Inflammatory macrophage (primary cell): ENCODE data around the gene ME1.
"Not testable (repeated sequence)": the region's sequence is repeated elsewhere in the genome, so short reads cannot be mapped to it uniquely, and the experiment has no call there.

Experiments used
- DNase-seq, 2 donors: peaks; one replicate each; pipeline ENCODE4 v3.0.0-alpha.2; 2020 to 2022

The ME1 gene

GRCh38 chr6:83352424-83353061, 78.3 kb downstream of the ME1 start:
- DNase-seq, result no peak

- DNase-seq, result no peak
These were observed 87.7 kb downstream of the ME1 start for GRCh38 chr6:83343121-83343520.

GRCh38 chr6:83341765-83342164, 89.1 kb downstream of the ME1 start:
- no peak for DNase-seq

GRCh38 chr6:83333916-83334315, 96.9 kb downstream of the ME1 start:
- DNase-seq, result not testable (repeated sequence)

- DNase-seq, result no peak
These were observed 97.4 kb downstream of the ME1 start for GRCh38 chr6:83333500-83333899.

- DNase-seq, result no peak
These were observed 116.2 kb downstream of the ME1 start for GRCh38 chr6:83314693-83315092.

- no peak for DNase-seq
These were observed 117.0 kb downstream of the ME1 start for GRCh38 chr6:83313882-83314281.

- DNase-seq, result no peak
These were observed 119.6 kb downstream of the ME1 start for GRCh38 chr6:83311231-83311630.

GRCh38 chr6:83310046-83310445, 120.8 kb downstream of the ME1 start:
- DNase-seq, result no peak

- no peak for DNase-seq
These were observed 121.5 kb downstream of the ME1 start for GRCh38 chr6:83309344-83309743.

- no peak for DNase-seq
These were observed 122.0 kb downstream of the ME1 start for GRCh38 chr6:83308833-83309232.

- no peak for DNase-seq
These were observed 123.0 kb downstream of the ME1 start for GRCh38 chr6:83307849-83308248.

- no peak for DNase-seq
These were observed 127.4 kb downstream of the ME1 start for GRCh38 chr6:83303426-83303825.

- DNase-seq, result no peak
These were observed 136.2 kb downstream of the ME1 start for GRCh38 chr6:83294676-83295075.

- DNase-seq, result no peak
These were observed 137.7 kb downstream of the ME1 start for GRCh38 chr6:83292900-83293843.

GRCh38 chr6:83287298-83287697, 143.6 kb downstream of the ME1 start:
- not testable (repeated sequence) for DNase-seq

- DNase-seq, result no peak
These were observed 144.9 kb downstream of the ME1 start for GRCh38 chr6:83285917-83286316.

GRCh38 chr6:83273596-83273995, 157.3 kb downstream of the ME1 start:
- DNase-seq, result no peak

GRCh38 chr6:83270971-83271719, 159.7 kb downstream of the ME1 start:
- DNase-seq, result no peak

GRCh38 chr6:83265384-83265783, 165.5 kb downstream of the ME1 start:
- DNase-seq, result no peak

- DNase-seq, result no peak
These were observed 170.3 kb downstream of the ME1 start for GRCh38 chr6:83260577-83260976.

GRCh38 chr6:83258517-83258916, 172.3 kb downstream of the ME1 start:
- DNase-seq, result no peak

- DNase-seq, result no peak
These were observed 173.1 kb downstream of the ME1 start for GRCh38 chr6:83257791-83258190.
